Measurements from ENCODE around the gene CDH9.

DNA sequence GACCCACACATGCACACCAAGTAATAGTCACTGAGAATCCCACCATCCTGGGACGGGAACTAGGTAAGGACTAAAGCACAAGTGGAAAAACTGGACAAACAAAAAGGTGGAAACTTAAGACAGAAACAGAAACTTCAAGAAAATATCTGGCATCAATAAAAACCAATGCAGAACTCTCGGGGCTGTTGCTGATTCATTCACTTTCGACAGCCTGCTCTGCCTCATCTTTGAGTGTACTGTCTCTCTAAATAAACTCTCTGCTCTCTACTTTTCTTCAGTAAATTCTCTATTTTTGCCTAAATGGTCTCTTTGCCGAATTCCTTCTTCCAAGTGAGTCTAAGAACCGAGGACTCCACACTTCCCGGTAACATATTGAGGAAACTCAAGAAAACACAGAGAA is 116.9 kb downstream of the CDH9 start:
- TF ChIP-seq EZH2 (IDR thresholded peaks at IDR 0.05; ENCODE audit: low read depth), result no peak
- TF ChIP-seq CTCF (conservative IDR thresholded peaks at IDR 0.05), result no peak
